Tibial artery (tissue), 4 donors: ENCODE measurements around the gene CWC27.

Source experiments
- DNase-seq, 2 donors: peaks; one replicate each; pipeline ENCODE4 v3.0.0-alpha.2; 2019
- H3K27ac ChIP-seq, 2 donors: fragments of 200-600 bp; sonication (generic) in 1 of 2; 1 replicate in 1 of 2; 2 replicates in 1 of 2; pipeline ENCODE4 v1.5.1; 2018 to 2019; ENCODE audit warnings: mild to moderate bottlenecking in 1 of 2
- H3K27me3 ChIP-seq, 2 donors: fragments of 200-600 bp; sonication (generic) in 1 of 2; one replicate each; pipeline versions ENCODE4 v1.5.1 to v1.6.0; 2016 to 2019
- H3K36me3 ChIP-seq, 3 donors: fragments of 200-600 bp; sonication (generic) in 2 of 3; one replicate each; pipeline ENCODE4 v1.5.1; 2016 to 2019; ENCODE audit warnings: mild to moderate bottlenecking in 2 of 3
- H3K4me1 ChIP-seq, 4 donors: fragments of 200-600 bp; sonication (generic) in 2 of 4; 1 replicate in 3 of 4; 2 replicates in 1 of 4; pipeline ENCODE4 v1.5.1; 2016 to 2019
- H3K4me3 ChIP-seq, 2 donors: fragments of 200-600 bp; sonication (generic) in 1 of 2; 1 replicate in 1 of 2; 2 replicates in 1 of 2; pipeline ENCODE4 v1.5.1; 2018 to 2019; ENCODE audit warnings: mild to moderate bottlenecking in 2 of 2
- H3K9me3 ChIP-seq, 3 donors: fragments of 200-600 bp; sonication (generic) in 1 of 3; one replicate each; pipeline ENCODE4 v1.5.1; 2016 to 2019
- CTCF ChIP-seq, 2 experiments: fragments of 200-600 bp in 1 of 2; fragments of 450-650 bp in 1 of 2; IDR thresholded peaks; one replicate each; pipeline ENCODE4 v1.5.1; 2017 to 2019; ENCODE audit warnings: antibody characterized with exemption in 2 of 2, mild to moderate bottlenecking in 1 of 2, moderate library complexity in 1 of 2
- intact Hi-C: fragments of 100-400 bp; cut with DNase I; formaldehyde crosslinking; loops from one replicate; pipeline ENCODE4 v1.15.0; 2023; ENCODE audit warnings: low total_unique reads

Gene CWC27

GRCh38 chr5:64744914-64745313, 23.8 kb upstream of the CWC27 start:
- Histone ChIP-seq H3K4me3 (no peak overlapping the region), H3K27me3 (no peaks in the 10 kb centered on the region), H3K4me1 (peaks cover 0 to 10% (median 0%) of the 10 kb centered on the region in 4 donors), H3K9me3 (no peaks in the 10 kb centered on the region), H3K36me3 (peaks cover 0 to 13% (median 11%) of the 10 kb centered on the region in 3 donors), H3K27ac (no peak overlapping the region)
- TF ChIP-seq CTCF (IDR thresholded peaks at IDR 0.05), result no peak
- intact Hi-C loops, result no loop called here
- no peak for DNase-seq

- Histone ChIP-seq H3K9me3 (no peaks in the 10 kb centered on the region), H3K36me3 (peaks cover 0 to 4% (median 2%) of the 10 kb centered on the region in 3 donors), H3K4me3 (no peak overlapping the region), H3K4me1 (peaks cover 0 to 10% (median 0%) of the 10 kb centered on the region in 4 donors), H3K27ac (no peak overlapping the region), H3K27me3 (no peaks in the 10 kb centered on the region)
- TF ChIP-seq CTCF (IDR thresholded peaks at IDR 0.05), result no peak
- intact Hi-C loops, result no loop called here
- no peak for DNase-seq
Measured at GRCh38 chr5:64746446-64746845, 22.3 kb upstream of the CWC27 start.

- DNase-seq, result no peak
- intact Hi-C loops, result no loop called here
- no peaks in the 10 kb centered on the region for H3K9me3 ChIP-seq
Measured at GRCh38 chr5:64749385-64749784, 19.3 kb upstream of the CWC27 start.

GRCh38 chr5:64754066-64754465, 14.7 kb upstream of the CWC27 start:
- DNase-seq, result no peak
- Histone ChIP-seq H3K4me3 (no peak overlapping the region), H3K27ac (no peak overlapping the region), H3K27me3 (no peaks in the 10 kb centered on the region), H3K36me3 (peaks cover 4 to 12% (median 11%) of the 10 kb centered on the region in 3 donors), H3K4me1 (peaks cover 0 to 3% (median 1%) of the 10 kb centered on the region in 4 donors), H3K9me3 (no peaks in the 10 kb centered on the region)
- TF ChIP-seq CTCF (IDR thresholded peaks at IDR 0.05), result no peak
- intact Hi-C loops, result no loop called here

More at GRCh38 chr5:64749385-64749784, 19.3 kb upstream of the CWC27 start:
- Histone ChIP-seq H3K4me1 (no peaks in the 10 kb centered on the region), H3K27me3 (no peaks in the 10 kb centered on the region), H3K27ac (no peak overlapping the region), H3K36me3 (peaks cover 4 to 14% (median 9%) of the 10 kb centered on the region in 3 donors), H3K4me3 (no peak overlapping the region)
- TF ChIP-seq CTCF (IDR thresholded peaks at IDR 0.05), result no peak

DNA sequence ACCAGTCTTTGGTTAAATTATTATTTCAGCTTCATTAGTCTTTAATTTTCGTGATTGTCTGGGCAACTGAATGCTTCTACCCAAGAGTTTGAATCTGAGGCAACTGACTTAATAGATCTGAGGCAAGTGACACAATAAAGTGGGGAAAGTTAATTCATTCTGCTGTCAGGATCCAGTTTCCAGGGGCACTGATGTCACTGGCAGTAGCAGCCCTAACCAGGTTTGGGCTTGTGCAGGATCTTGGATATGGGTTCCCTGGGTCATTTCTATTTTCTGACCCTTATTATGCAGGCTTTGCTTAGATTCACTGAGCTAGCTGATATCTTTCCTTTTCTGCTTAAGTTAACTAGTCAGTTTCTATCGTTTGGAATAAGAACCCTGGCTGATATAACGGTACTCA, 9.8 kb upstream of the CWC27 start:
- no peaks in the 10 kb centered on the region for H3K27me3 ChIP-seq
- H3K4me3 ChIP-seq, result no peak overlapping the region
- TF ChIP-seq CTCF (IDR thresholded peaks at IDR 0.05), result no peak
- peaks cover 3 to 19% (median 7%) of the 10 kb centered on the region in 3 donors for H3K36me3 ChIP-seq
- H3K4me1 ChIP-seq, result peaks cover 0 to 10% (median 4%) of the 10 kb centered on the region in 4 donors
- intact Hi-C loops, result no loop called here
- H3K9me3 ChIP-seq, result no peaks in the 10 kb centered on the region
- H3K27ac ChIP-seq, result no peak overlapping the region
- DNase-seq, result no peak
